IPS-18c (cell line): ENCODE measurements around the gene MMP23B.

ENCODE experiments used
- H3K4me3 ChIP-seq: 2 replicates; pipeline ENCODE4 v1.7.0; 2013; ENCODE audit warnings: low read depth, mild to moderate bottlenecking, low read length, moderate library complexity; ENCODE audit not compliant: insufficient read depth
- H3K9me3 ChIP-seq: one replicate; pipeline ENCODE4 v1.6.1; 2013; ENCODE audit warnings: mild to moderate bottlenecking, low read length, moderate library complexity; ENCODE audit not compliant: control insufficient read depth, insufficient read depth

Gene MMP23B

GRCh38 chr1:1600861-1601563 lies 31.0 kb upstream of the MMP23B start:
- Histone ChIP-seq H3K4me3 (peak overlapping the region; percentile 62; the same call in 1 of the 2 replicates), H3K9me3 (no peaks in the 10 kb centered on the region)

GRCh38 chr1:1601564-1602303 lies 30.2 kb upstream of the MMP23B start:
- H3K4me3 ChIP-seq: no peak overlapping the region
- no peaks in the 10 kb centered on the region for H3K9me3 ChIP-seq

GRCh38 chr1:1602304-1602967 lies 29.5 kb upstream of the MMP23B start:
- Histone ChIP-seq H3K9me3 (no peaks in the 10 kb centered on the region), H3K4me3 (no peak overlapping the region)

GRCh38 chr1:1602968-1603506 lies 28.9 kb upstream of the MMP23B start:
- H3K4me3 ChIP-seq: no peak overlapping the region
- no peaks in the 10 kb centered on the region for H3K9me3 ChIP-seq

DNA sequence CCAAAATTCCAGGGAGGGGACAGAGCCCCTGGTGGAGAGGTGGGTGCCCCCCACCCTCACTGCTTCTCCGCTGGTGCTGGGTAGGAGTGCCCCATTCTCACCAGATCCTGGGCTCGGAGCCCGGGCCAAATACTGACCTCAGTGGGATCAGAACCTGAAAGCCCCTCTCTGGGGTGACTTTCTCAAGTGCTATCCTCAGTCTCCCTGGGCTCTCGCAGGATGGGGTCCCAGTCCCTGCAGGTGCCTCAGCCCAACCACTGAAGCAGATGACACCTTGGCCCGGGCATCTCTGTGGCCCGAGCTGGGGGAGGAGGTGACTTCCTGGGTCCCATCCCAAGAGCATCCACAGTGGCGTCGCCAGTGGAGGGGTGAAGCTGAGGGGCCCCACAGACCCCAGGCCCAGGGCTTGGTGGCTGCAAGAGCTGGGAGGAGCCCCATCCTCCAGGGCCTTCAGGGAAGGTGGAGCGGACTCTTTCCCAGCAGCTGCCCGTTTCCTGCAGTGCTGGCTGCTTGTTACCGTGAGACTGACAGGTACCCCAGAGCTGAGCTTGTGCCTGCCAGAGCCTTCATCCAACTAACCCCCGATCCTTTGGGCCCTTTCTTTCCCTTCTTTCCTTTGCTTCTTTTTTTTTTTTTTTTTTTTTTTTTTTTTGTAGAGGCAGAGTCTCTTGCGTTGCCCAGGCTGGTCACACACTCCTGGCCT lies 28.2 kb upstream of the MMP23B start:
- Histone ChIP-seq H3K9me3 (no peaks in the 10 kb centered on the region), H3K4me3 (no peak overlapping the region)

GRCh38 chr1:1604374-1605033 lies 27.5 kb upstream of the MMP23B start:
- H3K4me3 ChIP-seq: no peak overlapping the region
- no peaks in the 10 kb centered on the region for H3K9me3 ChIP-seq

- Histone ChIP-seq H3K9me3 (no peaks in the 10 kb centered on the region), H3K4me3 (no peak overlapping the region)
These were observed 26.9 kb upstream of the MMP23B start for GRCh38 chr1:1605034-1605591.

GRCh38 chr1:1605724-1606123 lies 26.2 kb upstream of the MMP23B start:
- no peaks in the 10 kb centered on the region for H3K9me3 ChIP-seq

GRCh38 chr1:1606232-1606631 lies 25.7 kb upstream of the MMP23B start:
- no peaks in the 10 kb centered on the region for H3K9me3 ChIP-seq
- H3K4me3 ChIP-seq: no peak overlapping the region

More at GRCh38 chr1:1605724-1606123, 26.2 kb upstream of the MMP23B start:
- H3K4me3 ChIP-seq: no peak overlapping the region

GRCh38 chr1:1609822-1610485 lies 22.0 kb upstream of the MMP23B start:
- H3K4me3 ChIP-seq: no peak overlapping the region
- no peaks in the 10 kb centered on the region for H3K9me3 ChIP-seq

GRCh38 chr1:1610796-1611195 lies 21.2 kb upstream of the MMP23B start:
- no peak overlapping the region for H3K4me3 ChIP-seq
- no peaks in the 10 kb centered on the region for H3K9me3 ChIP-seq

- Histone ChIP-seq H3K9me3 (no peaks in the 10 kb centered on the region), H3K4me3 (no peak overlapping the region)
These were observed 19.9 kb upstream of the MMP23B start for GRCh38 chr1:1612104-1612400.

DNA sequence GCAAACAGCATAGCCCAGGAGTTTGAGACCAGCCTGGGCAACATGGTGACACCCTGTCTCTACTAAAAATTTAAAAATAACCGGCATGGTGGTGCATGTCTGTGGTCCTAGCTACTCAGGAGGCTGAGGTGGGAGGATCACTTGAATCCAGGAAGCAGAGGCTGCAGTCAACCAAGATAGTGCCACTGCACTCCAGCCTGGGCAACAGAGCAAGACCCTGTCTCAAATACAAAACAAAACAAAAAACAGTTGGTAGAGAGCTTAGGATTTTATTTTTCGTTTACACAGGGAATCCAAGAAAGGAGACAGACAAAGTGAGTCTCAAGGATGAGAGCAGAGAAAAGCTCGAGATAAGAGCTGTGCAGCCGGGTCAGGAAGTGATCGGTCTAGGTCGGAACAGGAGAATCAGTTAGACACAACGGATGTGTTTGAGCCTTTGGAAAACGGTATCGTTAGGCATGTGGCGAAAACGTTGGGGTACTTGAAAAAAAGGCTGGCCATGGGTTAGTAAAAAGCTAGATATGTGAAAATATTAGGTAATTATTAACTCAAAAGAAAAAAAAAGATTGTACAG lies 18.4 kb upstream of the MMP23B start:
- no peak overlapping the region for H3K4me3 ChIP-seq

DNA sequence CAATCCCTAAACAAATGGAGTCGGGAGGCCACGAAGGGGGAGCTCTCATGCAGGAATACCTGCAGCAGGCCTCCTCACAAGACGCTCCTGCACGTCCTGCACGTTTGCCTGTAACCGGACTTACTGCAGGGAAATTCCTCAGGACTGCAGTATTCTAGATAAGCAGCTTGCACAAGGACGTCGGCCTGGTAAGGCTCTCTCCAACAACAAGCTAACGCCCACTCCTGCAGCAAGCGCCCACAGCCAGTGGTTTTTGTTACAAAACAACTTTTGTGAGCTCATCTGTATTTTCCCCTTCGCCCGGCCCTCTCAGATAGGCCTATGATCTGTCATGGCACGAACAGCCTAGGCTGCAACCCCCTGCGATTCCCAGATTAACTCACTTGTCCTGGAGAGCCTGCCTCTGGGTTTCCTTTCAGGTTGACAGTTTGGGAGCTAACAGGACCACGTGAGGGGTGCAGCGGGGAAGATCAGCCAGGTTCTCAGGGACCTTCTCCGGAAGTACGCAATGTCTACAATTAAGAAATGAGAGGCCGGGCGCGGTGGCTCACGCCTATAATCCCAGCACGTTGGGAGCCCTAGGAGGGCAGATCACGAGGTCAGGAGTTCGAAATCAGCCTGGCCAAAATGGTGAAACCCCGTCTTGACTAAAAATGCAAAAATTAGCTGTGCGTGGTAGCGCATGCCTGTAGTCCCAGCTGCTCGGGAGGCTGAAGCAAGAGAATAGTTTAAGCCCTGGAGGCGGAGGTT lies 17.6 kb upstream of the MMP23B start:
- H3K4me3 ChIP-seq: peak overlapping the region; percentile 99
- no peaks in the 10 kb centered on the region for H3K9me3 ChIP-seq

More for the DNA sequence above, 18.4 kb upstream of the MMP23B start:
- H3K9me3 ChIP-seq: no peaks in the 10 kb centered on the region

GRCh38 chr1:1614954-1615255 lies 17.1 kb upstream of the MMP23B start:
- no peaks in the 10 kb centered on the region for H3K9me3 ChIP-seq
- H3K4me3 ChIP-seq: peak overlapping the region; percentile 99
